ENCODE data around the gene DNAH17. TPM values are rescaled to one million over a fixed set of nuclear protein-coding genes. Genes with fewer than 3 reads are reported as not detected.

The DNAH17 gene
- total and polyA plus RNA-seq, 2 of the 13 experiments (the other 11 are each of a cell fraction or from before 2014, with no cell fraction given): 0.86 to 1.6 TPM

- no peak for TF ChIP-seq ASH2L (IDR thresholded peaks at IDR 0.05; ENCODE audit: insufficient read length, low read depth, low read length)
- TF ChIP-seq, protein P1, sequence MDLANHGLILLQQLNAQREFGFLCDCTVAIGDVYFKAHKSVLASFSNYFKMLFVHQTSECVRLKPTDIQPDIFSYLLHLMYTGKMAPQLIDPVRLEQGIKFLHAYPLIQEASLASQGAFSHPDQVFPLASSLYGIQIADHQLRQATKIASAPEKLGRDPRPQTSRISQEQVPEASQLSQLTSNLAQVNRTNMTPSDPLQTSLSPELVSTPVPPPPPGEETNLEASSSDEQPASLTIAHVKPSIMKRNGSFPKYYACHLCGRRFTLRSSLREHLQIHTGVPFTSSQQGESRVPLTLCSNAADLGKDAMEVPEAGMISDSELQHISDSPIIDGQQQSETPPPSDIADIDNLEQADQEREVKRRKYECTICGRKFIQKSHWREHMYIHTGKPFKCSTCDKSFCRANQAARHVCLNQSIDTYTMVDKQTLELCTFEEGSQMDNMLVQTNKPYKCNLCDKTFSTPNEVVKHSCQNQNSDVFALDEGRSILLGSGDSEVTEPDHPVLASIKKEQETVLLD (CRISPR knock-in tag; IDR thresholded peaks at IDR 0.05; ENCODE audit: low read depth): no peak
- TF ChIP-seq XRCC5 (optimal IDR thresholded peaks at IDR 0.05; ENCODE audit: low read length): no peak
- TF ChIP-seq SETDB1 (CRISPR knock-in tag; IDR thresholded peaks at IDR 0.05; ENCODE audit: borderline replicate concordance): no peak
- no peak for TF ChIP-seq GTF3A (CRISPR knock-in tag; conservative IDR thresholded peaks at IDR 0.05)
Measured at GRCh38 chr17:78454346-78454745, 122.8 kb downstream of the DNAH17 start (continued).

GRCh38 chr17:78451753-78452152 is 125.4 kb downstream of the DNAH17 start:
- TF ChIP-seq SIN3B (IDR thresholded peaks at IDR 0.05; ENCODE audit: low read length) (no peak), ARID2 (CRISPR knock-in tag; IDR thresholded peaks at IDR 0.05; ENCODE audit: borderline replicate concordance) (no peak), ZNF598 (CRISPR knock-in tag; IDR thresholded peaks at IDR 0.05; ENCODE audit: borderline replicate concordance) (no peak)
- TF ChIP-seq, protein P2, sequence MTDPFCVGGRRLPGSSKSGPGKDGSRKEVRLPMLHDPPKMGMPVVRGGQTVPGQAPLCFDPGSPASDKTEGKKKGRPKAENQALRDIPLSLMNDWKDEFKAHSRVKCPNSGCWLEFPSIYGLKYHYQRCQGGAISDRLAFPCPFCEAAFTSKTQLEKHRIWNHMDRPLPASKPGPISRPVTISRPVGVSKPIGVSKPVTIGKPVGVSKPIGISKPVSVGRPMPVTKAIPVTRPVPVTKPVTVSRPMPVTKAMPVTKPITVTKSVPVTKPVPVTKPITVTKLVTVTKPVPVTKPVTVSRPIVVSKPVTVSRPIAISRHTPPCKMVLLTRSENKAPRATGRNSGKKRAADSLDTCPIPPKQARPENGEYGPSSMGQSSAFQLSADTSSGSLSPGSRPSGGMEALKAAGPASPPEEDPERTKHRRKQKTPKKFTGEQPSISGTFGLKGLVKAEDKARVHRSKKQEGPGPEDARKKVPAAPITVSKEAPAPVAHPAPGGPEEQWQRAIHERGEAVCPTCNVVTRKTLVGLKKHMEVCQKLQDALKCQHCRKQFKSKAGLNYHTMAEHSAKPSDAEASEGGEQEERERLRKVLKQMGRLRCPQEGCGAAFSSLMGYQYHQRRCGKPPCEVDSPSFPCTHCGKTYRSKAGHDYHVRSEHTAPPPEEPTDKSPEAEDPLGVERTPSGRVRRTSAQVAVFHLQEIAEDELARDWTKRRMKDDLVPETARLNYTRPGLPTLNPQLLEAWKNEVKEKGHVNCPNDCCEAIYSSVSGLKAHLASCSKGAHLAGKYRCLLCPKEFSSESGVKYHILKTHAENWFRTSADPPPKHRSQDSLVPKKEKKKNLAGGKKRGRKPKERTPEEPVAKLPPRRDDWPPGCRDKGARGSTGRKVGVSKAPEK (CRISPR knock-in tag; IDR thresholded peaks at IDR 0.05; ENCODE audit: borderline replicate concordance): no peak
- FAIRE-seq (no peak), ATAC-seq (no peak), DNase-seq (ENCODE audit: low spot score) (no peak)
- intact Hi-C loops (cut with micrococcal nuclease; ENCODE audit: unreplicated experiment) (loop anchor here (5.0 kb wide), 1 partner anchor 1274 kb away; no protein-coding TSS in a partner anchor), in situ Hi-C loops (cut with HindIII; ENCODE audit: extremely low pct_ligation_motif_present, low pct_unique_long_range_greater_than_20kb) (no loop called here)
- Histone ChIP-seq H3K27me3 (ENCODE audit: control insufficient read depth in 1 of 2, insufficient read depth in 2 of 2, low read length in 2 of 2) (peaks cover 1 to 42% of the 10 kb centered on the region in 2 experiments; a peak in 4 of 5 replicates), H3K9ac (ENCODE audit: insufficient read depth, low read depth, low read length) (no peak overlapping the region), H2AFZ (ENCODE audit: low read length) (no peak overlapping the region), H3K4me3 (replicated peaks in 1 of 3; ENCODE audit: insufficient read depth in 1 of 3, low read depth in 2 of 3, low read length in 3 of 3) (no peak overlapping the region), H3K9me3 (ENCODE audit: low read length) (no peaks in the 10 kb centered on the region), H3K4me2 (ENCODE audit: low read depth, low read length) (no peak overlapping the region), H3K36me3 (replicated peaks in 1 of 2; ENCODE audit: control insufficient read depth in 1 of 2, insufficient read depth in 2 of 2, low read length in 2 of 2) (no peaks in the 10 kb centered on the region), H3K27ac (ENCODE audit: extremely low read length, insufficient read depth, low read length) (no peak overlapping the region), H3K4me1 (ENCODE audit: insufficient read depth, low read length) (peaks cover 16% of the 10 kb centered on the region), H3K79me2 (ENCODE audit: insufficient read depth, low read length) (no peaks in the 10 kb centered on the region), H4K20me1 (ENCODE audit: insufficient read depth, low read length) (no peaks in the 10 kb centered on the region)
- POLR2A ChIA-PET: no interaction called here
- WGBS (ENCODE audit: low lambda C conversion rate): 53% methylated on average over 7 of the region's 7 CpGs
- no TSS peak for BruUV-seq (replicated peaks)
- CTCF ChIA-PET (ENCODE audit: low intra/inter-chr PET ratio, low total read pairs): no interaction called here

Measured in HepG2 (cell line).